GM19397 (cell line): Measurements from ENCODE around the gene CHPF.
A peak's percentile ranks its signal among the peaks of the same experiment; 100 is the strongest.

Experiments used
- ATAC-seq: cut with Tn5 transposase; IDR thresholded peaks from one replicate; pipeline ENCODE4 v1.9.1; 2021; ENCODE audit warnings: mild to moderate bottlenecking, moderate library complexity; ENCODE audit not compliant: unreplicated experiment

Gene CHPF

DNA sequence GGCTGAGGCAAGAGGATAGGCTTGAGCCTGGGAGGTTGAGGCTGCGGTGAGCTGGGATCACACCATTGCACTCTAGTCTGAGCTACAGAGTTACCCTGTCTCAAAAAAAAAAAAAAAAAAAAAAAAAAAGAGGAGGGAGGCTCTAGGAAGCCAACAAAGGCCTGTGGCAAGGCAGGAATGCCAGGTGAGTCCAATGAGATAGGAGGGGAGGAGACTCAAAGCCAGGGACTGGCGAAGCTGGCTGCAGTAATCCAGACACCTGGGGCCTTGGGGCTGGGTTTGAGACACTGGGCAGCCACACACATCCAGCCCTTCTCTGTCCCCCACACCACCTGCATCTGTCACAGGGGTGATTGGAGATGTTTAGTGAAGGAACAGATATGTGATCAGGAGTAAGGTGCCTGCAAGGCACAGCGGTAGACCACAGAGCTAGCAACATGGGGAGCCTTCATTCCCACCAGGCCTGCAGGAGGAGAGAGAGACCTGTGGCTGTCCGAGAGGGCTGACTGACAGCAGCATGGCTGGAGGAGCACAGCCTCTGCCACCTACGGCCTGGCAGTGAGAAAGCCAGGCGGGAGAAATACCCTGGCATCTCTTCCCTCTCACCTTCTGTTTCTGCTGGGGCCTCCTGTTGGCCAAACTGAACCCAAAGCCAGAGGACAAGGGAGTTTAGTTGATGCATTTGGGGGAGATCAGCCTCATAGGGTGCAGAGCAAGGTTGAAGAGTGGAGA lies 9.5 kb downstream of the CHPF start:
- ATAC-seq: no peak

DNA sequence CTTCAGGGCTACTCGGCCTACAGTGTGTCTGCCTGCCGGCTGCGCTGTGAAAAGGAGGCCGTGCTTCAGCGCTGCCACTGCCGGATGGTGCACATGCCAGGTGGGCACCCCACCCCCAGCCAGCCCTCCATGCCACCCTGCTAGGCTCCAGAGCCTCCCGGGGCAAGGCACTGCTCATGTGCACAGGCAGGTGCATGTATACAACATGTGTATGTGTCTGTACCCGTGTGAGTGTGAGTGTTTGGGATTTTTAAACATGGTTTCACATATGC lies 11.3 kb downstream of the CHPF start:
- ATAC-seq: no peak

DNA sequence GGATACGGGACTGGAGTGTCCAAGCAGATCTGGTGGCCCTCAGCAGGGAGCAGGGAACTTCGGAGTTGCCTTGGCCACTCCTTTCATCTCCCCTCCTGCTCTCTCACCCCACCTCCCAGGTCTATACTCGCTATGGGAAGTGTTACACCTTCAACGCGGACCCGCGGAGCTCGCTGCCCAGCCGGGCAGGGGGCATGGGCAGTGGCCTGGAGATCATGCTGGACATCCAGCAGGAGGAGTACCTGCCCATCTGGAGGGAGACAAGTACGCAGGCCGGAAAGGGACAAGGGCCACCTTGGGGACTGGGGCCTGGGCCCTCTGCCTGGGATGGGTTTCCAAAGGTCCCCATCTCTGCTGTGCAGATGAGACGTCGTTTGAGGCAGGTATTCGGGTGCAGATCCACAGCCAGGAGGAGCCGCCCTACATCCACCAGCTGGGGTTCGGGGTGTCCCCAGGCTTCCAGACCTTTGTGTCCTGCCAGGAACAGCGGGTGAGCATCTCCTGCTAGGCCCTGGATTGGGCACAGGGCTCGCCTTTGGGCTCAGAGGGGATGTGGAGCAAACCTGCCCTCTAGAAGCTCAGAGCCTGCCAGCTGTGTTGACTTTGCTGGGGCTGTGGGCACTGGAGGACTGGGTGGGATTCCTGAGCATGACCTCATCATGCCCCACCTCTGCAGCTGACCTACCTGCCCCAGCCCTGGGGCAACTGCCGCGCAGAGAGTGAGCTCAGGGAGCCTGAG lies 11.8 kb downstream of the CHPF start:
- ATAC-seq: no peak

DNA sequence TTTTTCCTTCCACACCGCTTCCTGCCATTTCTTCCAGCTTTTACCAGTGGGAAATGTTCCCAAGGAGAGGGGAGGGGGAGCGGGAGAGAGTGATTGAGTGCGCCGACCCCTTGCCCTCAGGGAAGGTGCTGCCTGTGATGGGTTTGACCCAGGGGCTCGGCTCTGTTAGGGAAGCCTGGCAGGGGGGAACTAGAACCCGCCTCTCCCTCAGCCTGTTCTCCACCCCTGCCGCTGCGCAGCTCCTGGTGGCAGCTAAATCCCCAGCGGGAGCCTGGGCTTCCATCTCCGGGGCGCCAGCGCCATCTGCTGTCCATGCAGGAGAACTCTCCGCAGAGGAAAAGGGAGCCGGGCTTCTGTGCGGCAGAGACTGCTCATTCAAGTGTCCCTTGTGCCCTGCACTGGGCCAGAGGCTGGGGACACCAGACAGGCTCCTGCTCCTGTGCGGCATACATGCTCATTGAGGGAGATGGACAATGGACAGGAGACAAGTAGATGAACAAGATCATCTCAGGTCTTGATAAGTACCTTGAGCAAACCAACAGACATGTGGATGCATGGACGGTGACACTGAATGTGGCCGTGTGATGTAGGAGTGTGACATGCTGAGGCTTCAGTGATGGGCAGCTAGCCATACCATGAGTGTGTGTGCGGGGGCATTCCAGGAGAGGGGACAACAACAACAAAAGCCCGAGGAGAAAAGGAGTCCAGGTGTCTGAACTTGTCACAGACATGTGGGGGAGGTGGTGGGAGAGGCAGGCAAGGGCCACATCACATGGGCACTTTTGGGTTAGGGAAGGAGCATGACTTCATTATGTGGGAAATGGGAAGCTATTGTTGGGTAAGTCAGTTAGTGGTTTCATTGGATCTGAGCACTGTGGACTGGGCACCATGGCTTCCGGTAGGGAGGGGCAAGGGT lies 13.3 kb downstream of the CHPF start:
- ATAC-seq: peak; percentile 74

DNA sequence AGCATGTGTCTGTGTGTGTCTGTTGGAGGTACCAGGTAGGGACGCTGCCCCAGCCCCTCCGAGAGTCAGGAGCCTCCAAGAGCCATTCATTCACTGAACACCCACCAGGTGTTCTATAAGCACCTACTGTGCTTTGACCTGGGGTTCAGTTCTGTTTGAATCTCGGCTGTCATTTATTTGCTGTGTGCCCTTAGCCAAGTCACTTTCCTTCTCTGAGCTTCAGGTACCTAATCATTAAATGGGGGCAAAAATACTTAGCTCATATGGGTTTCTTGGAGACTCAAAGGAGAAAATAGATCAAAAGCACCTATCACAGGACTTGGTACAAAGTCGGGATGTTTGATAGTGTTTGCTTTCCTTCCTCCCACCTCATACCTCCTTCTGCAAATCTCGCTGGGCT lies 16.1 kb downstream of the CHPF start:
- no peak for ATAC-seq

DNA sequence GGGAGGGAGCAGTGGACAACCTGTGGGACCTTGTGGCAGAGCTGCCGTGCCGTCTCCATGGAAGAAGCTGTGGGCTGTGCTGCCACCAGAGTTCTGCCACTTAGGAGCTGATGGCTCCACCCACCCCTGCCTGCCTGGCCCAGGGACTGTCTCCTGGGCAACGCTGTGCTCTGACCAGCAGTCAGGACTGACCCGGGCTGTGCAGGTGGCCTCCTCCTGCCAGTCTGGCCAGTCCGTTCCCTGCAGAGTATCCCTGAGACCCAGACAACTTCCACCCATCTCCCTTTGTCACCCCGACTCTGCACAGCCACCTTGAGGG lies 16.6 kb downstream of the CHPF start:
- no peak for ATAC-seq

DNA sequence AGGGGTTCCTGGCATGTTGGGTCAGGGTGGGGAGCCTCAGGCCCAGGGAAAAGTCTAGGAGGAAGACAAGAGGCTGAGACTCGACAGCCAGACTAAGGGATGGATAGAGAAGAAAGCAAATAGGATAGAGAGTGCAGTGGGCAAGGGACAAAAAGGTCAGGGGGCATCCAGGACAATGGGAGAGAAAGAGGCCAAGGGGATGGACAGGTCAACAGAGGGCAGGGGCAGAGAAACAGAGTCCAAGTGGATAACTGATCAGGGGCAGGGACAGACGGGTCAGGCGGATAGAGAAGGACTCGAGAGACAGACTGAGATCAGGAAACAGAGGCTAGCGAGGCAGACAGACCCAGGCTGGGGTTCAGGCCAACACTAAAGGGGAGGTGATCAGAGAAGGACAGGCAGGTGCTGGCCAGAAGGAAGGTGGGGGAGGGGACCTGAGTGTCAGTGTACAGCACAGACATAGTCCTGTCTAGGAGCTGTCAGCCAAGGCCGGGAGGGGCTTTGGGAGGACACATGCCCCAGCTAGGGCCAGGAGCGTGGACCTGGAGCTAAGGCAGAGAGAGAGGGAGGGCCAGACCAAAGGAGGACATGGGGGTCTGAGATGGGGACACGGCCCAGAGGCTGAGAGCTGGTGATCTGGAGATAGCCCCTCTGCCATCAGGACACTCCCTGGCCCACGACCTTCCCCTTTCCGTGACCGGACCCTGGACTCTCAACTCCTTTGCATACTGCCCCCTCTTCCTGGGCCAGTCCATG lies 17.1 kb downstream of the CHPF start:
- ATAC-seq: no peak

DNA sequence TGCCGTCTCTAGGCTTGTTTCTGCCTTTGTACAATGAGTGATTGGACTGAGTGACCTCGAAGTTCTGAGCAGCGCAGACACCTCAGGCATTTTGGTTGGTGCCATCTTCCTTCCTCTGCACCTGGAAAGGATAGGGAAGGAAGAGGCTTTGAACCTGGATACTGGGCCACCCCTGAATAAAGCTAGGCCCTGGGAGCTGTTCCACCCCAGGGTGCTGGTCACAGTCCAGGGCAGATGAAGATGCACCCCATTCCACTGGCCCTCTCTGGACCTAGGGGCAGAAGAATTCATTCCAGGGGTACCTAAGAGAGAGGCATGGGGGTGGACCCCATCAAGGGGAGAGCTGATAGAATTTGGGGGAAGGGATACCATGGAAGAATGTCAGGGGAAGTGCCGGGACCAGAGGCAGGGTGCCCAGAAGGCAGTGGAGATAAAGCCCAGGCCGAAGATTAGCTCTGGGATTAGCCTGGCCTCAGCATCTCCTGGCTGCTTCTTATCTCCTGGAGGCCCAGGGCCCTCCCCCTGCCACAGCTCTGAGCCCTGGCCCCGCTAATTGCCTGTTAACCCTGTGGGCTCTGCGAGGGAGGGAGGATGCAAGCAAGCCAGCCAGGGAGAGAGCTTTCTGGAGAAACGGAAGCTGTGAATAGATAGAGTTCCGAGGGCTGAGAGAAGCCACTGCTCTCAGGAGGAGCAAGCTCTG lies 17.9 kb downstream of the CHPF start:
- no peak for ATAC-seq

DNA sequence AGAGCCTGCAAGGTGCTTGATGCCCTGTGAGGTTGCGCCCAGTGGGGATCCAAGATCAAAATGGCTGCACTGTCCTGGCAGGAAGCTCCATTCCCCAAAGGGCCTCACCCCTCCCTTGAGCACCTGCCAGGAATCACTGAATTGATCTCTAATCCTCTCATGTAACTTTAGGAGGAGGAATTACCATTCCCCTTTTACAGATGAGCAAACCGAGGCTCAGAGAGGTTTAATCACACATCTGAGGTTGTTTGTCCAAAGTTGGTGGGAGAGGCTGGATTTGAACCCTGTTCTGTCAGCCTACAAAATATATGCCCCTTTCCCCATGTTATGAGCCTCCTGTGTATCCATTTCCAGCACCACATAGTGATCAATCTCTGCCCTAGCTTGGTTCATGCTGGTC lies 18.8 kb downstream of the CHPF start:
- ATAC-seq: no peak

DNA sequence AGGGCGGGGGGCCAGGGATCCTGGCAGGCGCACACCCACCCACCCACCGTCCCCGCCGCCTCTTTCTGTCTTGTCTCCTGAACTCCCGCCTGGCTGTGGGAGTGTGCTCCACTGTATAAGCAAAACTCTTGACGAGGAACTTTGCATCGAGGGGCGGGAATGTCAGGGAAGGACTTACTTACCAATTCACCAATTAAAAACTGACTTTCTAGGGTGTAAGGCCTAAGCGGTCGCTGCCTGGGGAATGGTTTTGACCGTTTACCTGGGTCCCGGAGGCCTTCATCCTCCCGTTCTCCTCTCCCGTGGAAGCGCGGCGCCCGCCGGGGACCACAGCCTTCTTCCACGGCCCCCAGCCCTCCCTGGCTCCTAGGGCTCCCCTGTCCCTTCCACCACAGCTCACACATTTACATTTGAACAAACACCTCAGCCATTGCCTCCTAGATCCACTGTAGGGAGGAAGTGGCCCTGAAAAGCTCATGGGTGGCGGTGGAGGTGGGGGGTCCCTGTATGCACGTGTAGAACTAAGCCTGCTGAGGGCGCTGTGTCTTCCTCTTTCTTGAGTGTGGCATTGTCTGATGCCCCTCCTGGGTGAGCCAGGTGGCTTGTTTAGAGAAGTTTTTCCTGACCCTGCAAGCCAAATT lies 20.5 kb downstream of the CHPF start:
- no peak for ATAC-seq

DNA sequence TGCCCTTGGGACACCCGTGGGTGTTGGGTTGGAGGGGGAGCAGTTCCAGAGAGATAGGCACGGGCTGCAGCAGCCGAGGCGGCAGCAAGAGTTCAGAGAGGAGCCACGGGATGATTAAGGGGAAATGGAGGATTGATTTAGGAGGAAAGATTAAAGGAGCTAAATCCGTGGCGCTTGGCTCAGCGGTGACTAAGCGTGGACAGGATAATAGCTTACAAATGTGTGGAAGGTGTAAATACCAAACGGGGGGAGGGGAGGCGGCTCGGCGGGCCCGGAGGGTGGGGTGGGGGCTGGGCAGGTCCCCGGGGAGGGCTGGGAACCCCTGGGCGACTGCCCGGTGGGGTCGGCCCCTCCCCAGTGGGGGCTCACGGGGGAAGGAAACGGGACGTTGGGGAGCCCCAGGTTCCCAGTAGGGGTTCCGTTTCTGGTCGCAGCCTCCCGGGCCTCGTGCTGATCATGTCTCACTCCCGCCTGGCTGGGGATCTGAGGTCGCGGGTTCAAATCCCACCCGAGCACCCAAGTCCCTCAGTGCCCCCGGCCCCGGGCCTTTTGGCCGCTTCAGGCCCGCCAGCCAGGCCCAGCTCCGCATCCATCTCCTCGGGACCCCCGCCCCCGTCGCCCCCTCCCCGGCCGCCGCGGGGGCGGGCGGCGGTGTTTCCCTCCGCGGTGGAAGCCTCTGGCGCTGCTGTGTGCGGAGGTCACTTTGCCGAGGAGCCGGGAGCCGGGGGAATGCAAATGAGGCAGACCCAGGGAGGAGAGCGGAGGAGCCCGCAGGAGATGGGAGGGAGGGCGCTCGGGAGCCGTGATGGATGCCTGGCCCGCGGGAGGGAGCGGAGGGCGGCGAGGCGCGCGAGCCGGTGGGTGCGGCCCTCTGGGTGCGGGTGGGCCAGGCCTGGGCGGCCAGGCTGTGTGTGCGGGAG lies 21.2 kb downstream of the CHPF start:
- no peak for ATAC-seq

DNA sequence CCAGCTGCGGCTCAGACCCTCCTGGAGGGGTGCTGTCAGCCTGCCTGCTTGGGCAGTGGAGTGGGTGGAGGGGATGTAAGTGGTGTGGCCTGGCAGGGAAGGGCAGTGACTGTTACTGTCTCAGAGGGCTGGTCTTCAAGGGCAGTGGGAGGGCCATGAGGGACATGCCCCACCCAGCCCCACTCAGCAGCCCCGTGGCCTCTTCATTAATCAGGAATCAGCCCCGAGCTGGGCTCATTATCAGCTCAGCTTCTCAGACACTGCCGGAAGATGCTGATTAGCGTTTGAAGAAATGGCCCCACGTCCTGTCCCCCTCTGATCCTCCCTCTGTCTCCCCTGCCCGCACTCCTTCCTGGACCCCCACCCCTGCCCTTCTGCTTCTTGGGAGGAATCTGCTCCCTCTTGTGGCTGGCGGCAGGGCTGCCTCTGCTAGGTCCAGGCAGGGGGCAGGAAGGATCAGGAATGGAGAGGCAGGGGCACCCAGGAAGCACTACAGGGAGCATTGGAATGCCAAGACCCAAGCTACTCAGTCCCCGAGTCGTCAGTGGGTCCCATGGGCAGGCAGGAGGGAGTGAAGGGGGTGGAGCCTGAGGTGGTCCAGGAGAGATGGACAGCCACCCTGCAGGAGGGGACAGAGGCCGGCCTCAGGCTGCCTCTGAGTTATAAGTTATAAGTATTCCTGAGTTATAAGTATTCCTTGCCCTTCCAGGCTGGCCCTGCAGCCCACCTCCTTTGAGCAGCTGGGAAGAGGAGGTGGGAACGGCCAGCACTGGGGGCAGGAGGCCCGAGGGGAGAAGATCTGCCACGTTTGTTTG lies 22.3 kb downstream of the CHPF start:
- no peak for ATAC-seq

DNA sequence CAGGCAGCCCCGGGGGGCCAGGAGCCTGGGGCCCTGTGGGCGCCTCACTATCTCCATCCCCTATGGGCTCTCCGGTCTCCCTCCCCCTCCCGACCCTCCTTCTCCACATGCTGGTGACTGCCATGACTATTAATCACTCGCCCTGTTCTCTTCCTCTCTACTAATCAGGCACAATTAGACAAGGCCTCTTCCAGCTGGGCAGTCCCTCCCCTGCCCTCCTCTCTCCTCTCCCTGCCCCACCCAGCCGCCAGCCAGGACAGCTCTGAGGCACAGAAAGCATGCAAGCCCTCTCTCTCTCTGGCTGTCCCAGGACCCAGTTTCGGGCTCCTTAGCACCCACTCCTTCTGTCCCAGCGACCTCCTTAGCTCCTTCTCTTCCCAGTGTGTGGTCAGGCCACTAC lies 23.5 kb downstream of the CHPF start:
- no peak for ATAC-seq

DNA sequence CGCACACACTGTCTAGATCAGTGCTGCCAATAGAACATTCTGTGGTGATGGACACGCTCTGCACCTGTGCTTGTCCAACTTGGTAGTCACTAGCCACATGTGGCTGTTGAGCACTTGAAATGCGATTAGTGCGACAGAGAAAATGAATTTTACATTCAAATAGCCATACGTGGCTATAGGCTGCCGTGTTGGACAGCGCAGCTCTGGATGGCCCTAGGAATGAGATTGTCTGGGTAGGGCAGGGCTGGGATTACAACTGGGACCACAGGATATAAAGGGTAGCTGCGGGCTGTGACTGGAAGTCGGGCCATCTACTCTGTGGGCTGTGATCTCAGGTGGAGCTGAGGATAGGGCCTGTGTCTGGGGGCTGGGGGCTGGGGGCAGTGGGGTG lies 24.1 kb downstream of the CHPF start:
- ATAC-seq: no peak

DNA sequence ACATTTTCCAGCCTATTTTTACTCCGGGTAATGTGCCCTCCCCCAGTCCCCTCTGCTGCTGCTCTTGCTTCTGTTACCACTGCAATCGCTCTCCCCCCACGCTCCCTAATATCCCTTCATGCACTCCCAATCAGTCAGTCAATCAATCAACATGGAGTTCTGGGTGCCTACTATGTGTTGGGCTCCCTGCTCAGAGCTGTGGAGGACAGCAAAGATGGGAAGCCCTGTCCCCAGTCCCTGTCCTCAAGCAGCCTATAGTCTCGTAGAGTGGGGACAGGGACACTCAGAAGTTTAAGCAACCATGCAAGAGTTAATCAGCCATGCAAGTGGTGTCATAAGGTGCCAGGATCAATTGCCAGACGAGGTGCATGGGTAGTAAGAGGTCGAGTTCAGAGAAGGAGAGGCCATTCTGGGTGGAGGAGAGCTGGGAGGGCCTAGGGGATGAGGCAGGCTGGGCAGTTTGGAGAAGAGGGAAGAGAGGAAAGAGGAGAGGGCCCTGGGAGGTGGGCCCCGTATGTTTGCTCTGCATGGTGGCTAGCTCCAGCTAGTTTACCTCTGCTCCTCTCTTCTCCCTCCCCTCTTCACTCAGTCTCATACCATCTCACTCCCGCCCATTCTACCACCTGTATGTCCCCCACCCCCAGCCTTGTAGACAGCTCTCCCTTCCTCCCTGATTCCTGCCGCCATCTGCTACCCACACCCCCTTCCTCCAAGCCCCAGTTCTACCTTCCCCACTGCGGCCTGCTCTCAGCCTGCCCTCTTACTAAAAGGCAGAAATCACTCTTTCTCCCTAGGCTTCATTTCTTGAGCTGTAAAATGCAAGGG lies 25.4 kb downstream of the CHPF start:
- ATAC-seq: no peak

DNA sequence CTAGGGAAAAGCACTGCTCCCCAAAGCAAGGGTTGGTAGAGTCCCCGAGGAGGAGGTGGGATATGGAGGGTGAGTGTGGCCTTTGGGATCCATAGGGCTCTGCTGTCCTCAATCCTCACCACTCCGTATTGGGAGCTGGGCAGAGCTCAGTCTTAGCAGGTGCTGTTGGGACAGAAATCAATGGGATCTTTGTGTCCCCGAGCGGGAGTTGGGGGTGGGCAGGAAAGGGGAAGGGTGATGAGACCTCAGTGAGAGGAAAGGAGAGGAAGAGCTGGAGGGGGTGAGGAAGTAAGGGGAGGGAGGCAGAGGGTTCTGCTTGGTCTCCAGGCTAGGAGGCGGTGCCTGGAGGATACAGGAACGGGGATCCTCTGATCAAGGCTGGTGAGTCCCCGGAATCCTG lies 26.7 kb downstream of the CHPF start:
- ATAC-seq: no peak

DNA sequence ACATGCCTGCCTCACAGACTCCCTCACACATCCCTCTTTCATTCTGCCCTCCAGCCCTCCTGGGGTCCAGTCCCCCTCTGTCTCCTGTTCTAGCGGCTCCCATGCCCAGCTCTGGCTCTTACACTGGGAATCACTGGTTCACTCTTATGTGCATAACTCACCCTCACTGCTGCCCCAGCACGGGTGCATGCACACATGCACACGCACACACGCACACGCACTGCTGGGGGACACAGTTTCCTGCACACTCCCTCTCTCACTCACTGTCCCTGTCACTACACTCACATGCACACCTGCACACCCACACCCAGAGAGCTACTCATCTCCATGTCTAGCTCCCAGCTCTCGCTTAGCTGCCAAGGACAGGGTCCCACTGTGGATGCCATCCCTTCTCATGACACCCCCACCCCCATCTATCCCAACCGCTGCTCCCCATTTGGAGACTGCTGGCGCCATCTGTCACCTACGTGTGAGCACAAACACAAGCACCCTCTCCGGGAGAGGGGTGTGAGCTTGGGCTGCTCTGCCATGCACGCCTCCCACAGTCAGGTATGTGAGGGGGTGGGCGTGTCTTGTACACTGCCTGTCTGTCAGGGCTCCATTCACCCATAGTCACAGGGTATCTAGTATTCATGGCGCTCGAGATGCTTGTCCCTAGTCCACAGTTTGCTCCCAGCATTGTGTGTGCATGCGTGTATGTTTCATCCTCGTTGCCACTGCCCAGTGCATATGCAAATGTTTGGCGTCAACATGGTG lies 27.6 kb downstream of the CHPF start:
- ATAC-seq: no peak
